Natural killer cell (primary cell): Measurements from ENCODE around the gene NOL8. TPM values are rescaled to one million over a fixed set of nuclear protein-coding genes. Genes with fewer than 3 reads are reported as not detected.

Experiments
- ATAC-seq, 3 donors: fragments of 150-1000 bp in 2 of 3; fragments of 200-7000 bp in 1 of 3; cut with Tn5 transposase; 1 replicate in 1 of 3; 2 replicates in 2 of 3; pipeline ENCODE4 v1.10.0; 2021; ENCODE audit warnings: mild to moderate bottlenecking in 2 of 3, moderate library complexity in 2 of 3
- DNase-seq, 2 donors: peaks; one replicate each; pipeline versions ENCODE4 v3.0.0 to v3.0.0-alpha.2; 2013 to 2021; ENCODE audit warnings: mixed read lengths in 1 of 2
- H3K27ac ChIP-seq: one replicate; pipeline ENCODE4 v1.5.1; 2013; ENCODE audit warnings: mild to moderate bottlenecking, low read length
- H3K27me3 ChIP-seq: one replicate; pipeline ENCODE4 v1.6.1; 2013; ENCODE audit warnings: low read length; ENCODE audit not compliant: control insufficient read depth, insufficient read depth
- H3K36me3 ChIP-seq: one replicate; pipeline ENCODE4 v1.6.1; 2013; ENCODE audit warnings: low read length; ENCODE audit not compliant: control insufficient read depth, insufficient read depth
- H3K4me1 ChIP-seq: one replicate; pipeline ENCODE4 v1.6.1; 2013; ENCODE audit warnings: low read length; ENCODE audit not compliant: control insufficient read depth, insufficient read depth
- H3K4me3 ChIP-seq: one replicate; pipeline ENCODE4 v1.5.1; 2013; ENCODE audit warnings: low read length
- H3K9me3 ChIP-seq: one replicate; pipeline ENCODE4 v1.6.1; 2013; ENCODE audit warnings: low read length; ENCODE audit not compliant: control insufficient read depth, insufficient read depth
- H3K27ac Mint-ChIP-seq, 2 donors: one replicate each; pipeline ENCODE4 v1.8.0; 2022; ENCODE audit warnings: mild to moderate bottlenecking in 2 of 2, mixed read lengths in 2 of 2, moderate library complexity in 1 of 2
- H3K27me3 Mint-ChIP-seq, 2 donors: one replicate each; pipeline ENCODE4 v1.8.0; 2022; ENCODE audit warnings: low read depth in 2 of 2, mixed read lengths in 2 of 2
- H3K36me3 Mint-ChIP-seq: one replicate; pipeline ENCODE4 v1.8.0; 2022; ENCODE audit warnings: mixed read lengths
- H3K4me1 Mint-ChIP-seq, 2 donors: one replicate each; pipeline ENCODE4 v1.8.0; 2022; ENCODE audit warnings: mixed read lengths in 2 of 2
- H3K4me3 Mint-ChIP-seq: one replicate; pipeline ENCODE4 v1.8.0; 2022; ENCODE audit warnings: mild to moderate bottlenecking, moderate library complexity, mixed read lengths
- H3K9me3 Mint-ChIP-seq, 2 donors: one replicate each; pipeline ENCODE4 v1.8.0; 2022; ENCODE audit warnings: mixed read lengths in 2 of 2
- CTCF ChIP-seq: fragments of 200-600 bp; IDR thresholded peaks from one replicate; pipeline ENCODE4 v1.8.0; 2022; ENCODE audit warnings: antibody characterized with exemption
- WGBS: methylation state at CpG from one replicate; pipeline ENCODE4 v1.1.7; 2013; ENCODE audit warnings: missing lambda C conversion rate; ENCODE audit not compliant: insufficient coverage; 5-methylcytosine and 5-hydroxymethylcytosine counted together
- intact Hi-C: fragments of 100-400 bp; cut with micrococcal nuclease; formaldehyde crosslinking; loops from one replicate; pipeline ENCODE4 v1.14.2; 2022
- total RNA-seq, 4 donors: library from RNA; stranded (reverse); fragments of 120-200 nt in 1 of 4; gene quantifications; one replicate each; pipeline versions ENCODE4 v1.2.3 to v1.2.4, GENCODE V29; 2013 to 2022

Gene NOL8
- total RNA-seq, 3 donors from 2014 or later (not counting 1 experiment from before 2014, with no cell fraction given), result 42.3 to 50.7 (median 46.7) TPM

- H3K4me1 Mint-ChIP-seq, result peaks cover 18 to 22% of the 10 kb centered on the region in 2 donors
- peaks cover 11% of the 10 kb centered on the region for H3K36me3 Mint-ChIP-seq
- H3K4me3 ChIP-seq, result no peak overlapping the region
- H3K9me3 Mint-ChIP-seq, result no peaks in the 10 kb centered on the region
- H3K4me1 ChIP-seq, result no peaks in the 10 kb centered on the region
- no peaks in the 10 kb centered on the region for H3K27me3 ChIP-seq
- no peaks in the 10 kb centered on the region for H3K27me3 Mint-ChIP-seq
- no peak overlapping the region for H3K27ac Mint-ChIP-seq
- intact Hi-C loops, result no loop called here
- no peak overlapping the region for H3K27ac ChIP-seq
- no peaks in the 10 kb centered on the region for H3K9me3 ChIP-seq
- no peak overlapping the region for H3K4me3 Mint-ChIP-seq
- no peak for ATAC-seq
- 98% methylated on average over 3 of the region's 3 CpGs for WGBS
- TF ChIP-seq CTCF, result no peak
- DNase-seq, result no peak
- peaks cover 57% of the 10 kb centered on the region for H3K36me3 ChIP-seq
These were observed 14.6 kb downstream of the NOL8 start for GRCh38 chr9:92310562-92310961.

GRCh38 chr9:92308893-92309292, 16.3 kb downstream of the NOL8 start:
- Mint-ChIP-seq H3K4me1 (peaks cover 18% of the 10 kb centered on the region in 2 donors), H3K36me3 (peaks cover 21% of the 10 kb centered on the region), H3K27me3 (no peaks in the 10 kb centered on the region), H3K9me3 (no peaks in the 10 kb centered on the region), H3K27ac (no peak overlapping the region), H3K4me3 (no peak overlapping the region)
- Histone ChIP-seq H3K36me3 (peaks cover 64% of the 10 kb centered on the region), H3K27ac (no peak overlapping the region), H3K9me3 (no peaks in the 10 kb centered on the region), H3K4me1 (no peaks in the 10 kb centered on the region), H3K27me3 (no peaks in the 10 kb centered on the region), H3K4me3 (no peak overlapping the region)
- DNase-seq (no peak), ATAC-seq (no peak)
- TF ChIP-seq CTCF, result no peak
- intact Hi-C loops, result no loop called here

GRCh38 chr9:92300936-92301335, 24.2 kb downstream of the NOL8 start:
- 73% methylated on average over 1 of the region's 1 CpG for WGBS
- Mint-ChIP-seq H3K4me3 (no peak overlapping the region), H3K27me3 (no peaks in the 10 kb centered on the region), H3K27ac (no peak overlapping the region), H3K9me3 (no peaks in the 10 kb centered on the region), H3K4me1 (peaks cover 0 to 5% of the 10 kb centered on the region in 2 donors), H3K36me3 (peaks cover 20% of the 10 kb centered on the region)
- no peaks in the 10 kb centered on the region for H3K4me1 ChIP-seq
- no peaks in the 10 kb centered on the region for H3K9me3 ChIP-seq
- no peak for DNase-seq
- ATAC-seq, result no peak
- H3K27ac ChIP-seq, result no peak overlapping the region
- peaks cover 83% of the 10 kb centered on the region for H3K36me3 ChIP-seq
- H3K27me3 ChIP-seq, result no peaks in the 10 kb centered on the region
- intact Hi-C loops, result no loop called here
- H3K4me3 ChIP-seq, result no peak overlapping the region
- no peak for TF ChIP-seq CTCF

- Mint-ChIP-seq H3K27ac (no peak overlapping the region), H3K9me3 (no peaks in the 10 kb centered on the region), H3K4me3 (no peak overlapping the region), H3K27me3 (no peaks in the 10 kb centered on the region), H3K36me3 (peaks cover 9% of the 10 kb centered on the region), H3K4me1 (peaks cover 6 to 18% of the 10 kb centered on the region in 2 donors)
- Histone ChIP-seq H3K4me3 (no peak overlapping the region), H3K4me1 (peaks cover 6% of the 10 kb centered on the region), H3K27ac (no peak overlapping the region), H3K36me3 (peaks cover 66% of the 10 kb centered on the region), H3K27me3 (no peaks in the 10 kb centered on the region), H3K9me3 (no peaks in the 10 kb centered on the region)
- WGBS, result 86% methylated on average over 1 of the region's 1 CpG
- ATAC-seq, result no peak
- intact Hi-C loops, result no loop called here
- DNase-seq, result no peak
- TF ChIP-seq CTCF, result no peak
These were observed 26.0 kb downstream of the NOL8 start for GRCh38 chr9:92299116-92299515.
